Sigmoid colon (tissue), 7 donors: ENCODE data around the gene SPATA4. TPM values are rescaled to one million over a fixed set of nuclear protein-coding genes. Genes with fewer than 3 reads are reported as not detected.

Experiments used
- DNase-seq: peaks from one replicate; pipeline ENCODE4 v3.0.0-alpha.2; 2019
- H3K27ac ChIP-seq, 4 donors: fragments of 200-600 bp; sonication (generic); one replicate each; pipeline ENCODE4 v1.5.1; 2016 to 2019; ENCODE audit warnings: mild to moderate bottlenecking in 1 of 4
- H3K27me3 ChIP-seq, 3 donors: fragments of 200-600 bp; sonication (generic); one replicate each; pipeline ENCODE4 v1.5.1; 2019; ENCODE audit warnings: mild to moderate bottlenecking in 1 of 3
- H3K36me3 ChIP-seq, 4 donors: fragments of 200-600 bp; sonication (generic); one replicate each; pipeline ENCODE4 v1.5.1; 2016 to 2019
- H3K4me1 ChIP-seq, 4 donors: fragments of 200-600 bp; sonication (generic); one replicate each; pipeline ENCODE4 v1.5.1; 2017 to 2019
- H3K4me3 ChIP-seq, 4 donors: fragments of 200-600 bp; sonication (generic); one replicate each; pipeline ENCODE4 v1.5.1; 2017 to 2019; ENCODE audit warnings: mild to moderate bottlenecking in 2 of 4, moderate library complexity in 1 of 4
- H3K9me3 ChIP-seq, 4 donors: fragments of 200-600 bp in 3 of 4; sonication (generic) in 3 of 4; one replicate each; pipeline versions ENCODE4 v1.5.1 to v1.6.1; 2013 to 2019
- EP300 ChIP-seq, 4 donors: sonication (generic); formaldehyde crosslinking; IDR thresholded peaks; one replicate each; pipeline ENCODE4 v1.6.1; 2017; ENCODE audit warnings: antibody characterized with exemption in 4 of 4
- POLR2A ChIP-seq, 2 donors: fragments of 450-650 bp; IDR thresholded peaks; one replicate each; pipeline ENCODE4 v1.6.1; 2016; ENCODE audit warnings: antibody characterized with exemption in 2 of 2, mild to moderate bottlenecking in 2 of 2, moderate library complexity in 2 of 2
- POLR2AphosphoS5 ChIP-seq, 4 donors: sonication (generic); formaldehyde crosslinking; IDR thresholded peaks; one replicate each; pipeline ENCODE4 v1.6.1; 2017; ENCODE audit warnings: antibody characterized with exemption in 4 of 4
- WGBS, 2 donors: extraction: QIAGEN DNeasy Blood & Tissue Kit; methylation state at CpG; one replicate each; pipeline ENCODE4 v1.1.7; 2013; 5-methylcytosine and 5-hydroxymethylcytosine counted together
- intact Hi-C: fragments of 100-400 bp; cut with DNase I; formaldehyde crosslinking; loops from one replicate; pipeline ENCODE4 v1.15.1; 2023
- polyA plus RNA-seq, 3 donors: library from polyadenylated mRNA; stranded (reverse); fragments of 200-250 nt; gene quantifications; one replicate each; pipeline ENCODE4 v1.2.3, GENCODE V29; 2013
- total RNA-seq, 4 donors: library from RNA; depleted of rRNA; stranded (reverse); fragments of >200 nt; gene quantifications; one replicate each; pipeline ENCODE4 v1.1.0, GENCODE V29; 2016
- TF ChIP-seq, protein P1 (sequence below), 4 experiments: fragments of 450-650 bp in 3 of 4; fragments of 200-600 bp in 1 of 4; IDR thresholded peaks; one replicate each; pipeline ENCODE4 v1.5.1; 2016 to 2019; ENCODE audit warnings: antibody characterized with exemption in 4 of 4, mild to moderate bottlenecking in 3 of 4, moderate library complexity in 2 of 4
- donor health status: healthy with polysubstance abuse.
- donor health status: Bipolar disorder and iron deficiency.
- donor health status: healthy.

The SPATA4 gene
- total and polyA plus RNA-seq, 7 donors: 0.36 to 2.8 (median 0.54) TPM; not detected in 4

- intact Hi-C loops: no loop called here
- no peaks in the 10 kb centered on the region for H3K36me3 ChIP-seq
- TF ChIP-seq EP300 (IDR thresholded peaks at IDR 0.05) (no peak), POLR2A (IDR thresholded peaks at IDR 0.05) (no peak), POLR2AphosphoS5 (IDR thresholded peaks at IDR 0.05) (no peak)
- TF ChIP-seq, protein P1, sequence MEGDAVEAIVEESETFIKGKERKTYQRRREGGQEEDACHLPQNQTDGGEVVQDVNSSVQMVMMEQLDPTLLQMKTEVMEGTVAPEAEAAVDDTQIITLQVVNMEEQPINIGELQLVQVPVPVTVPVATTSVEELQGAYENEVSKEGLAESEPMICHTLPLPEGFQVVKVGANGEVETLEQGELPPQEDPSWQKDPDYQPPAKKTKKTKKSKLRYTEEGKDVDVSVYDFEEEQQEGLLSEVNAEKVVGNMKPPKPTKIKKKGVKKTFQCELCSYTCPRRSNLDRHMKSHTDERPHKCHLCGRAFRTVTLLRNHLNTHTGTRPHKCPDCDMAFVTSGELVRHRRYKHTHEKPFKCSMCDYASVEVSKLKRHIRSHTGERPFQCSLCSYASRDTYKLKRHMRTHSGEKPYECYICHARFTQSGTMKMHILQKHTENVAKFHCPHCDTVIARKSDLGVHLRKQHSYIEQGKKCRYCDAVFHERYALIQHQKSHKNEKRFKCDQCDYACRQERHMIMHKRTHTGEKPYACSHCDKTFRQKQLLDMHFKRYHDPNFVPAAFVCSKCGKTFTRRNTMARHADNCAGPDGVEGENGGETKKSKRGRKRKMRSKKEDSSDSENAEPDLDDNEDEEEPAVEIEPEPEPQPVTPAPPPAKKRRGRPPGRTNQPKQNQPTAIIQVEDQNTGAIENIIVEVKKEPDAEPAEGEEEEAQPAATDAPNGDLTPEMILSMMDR (IDR thresholded peaks at IDR 0.05): no peak
- H3K27ac ChIP-seq: no peak overlapping the region
- H3K9me3 ChIP-seq: no peaks in the 10 kb centered on the region
- DNase-seq: no peak
- H3K4me3 ChIP-seq: no peak overlapping the region
- no peaks in the 10 kb centered on the region for H3K4me1 ChIP-seq
- H3K27me3 ChIP-seq: no peaks in the 10 kb centered on the region
These were observed 55.9 kb downstream of the SPATA4 start for GRCh38 chr4:176139518-176139917.

DNA sequence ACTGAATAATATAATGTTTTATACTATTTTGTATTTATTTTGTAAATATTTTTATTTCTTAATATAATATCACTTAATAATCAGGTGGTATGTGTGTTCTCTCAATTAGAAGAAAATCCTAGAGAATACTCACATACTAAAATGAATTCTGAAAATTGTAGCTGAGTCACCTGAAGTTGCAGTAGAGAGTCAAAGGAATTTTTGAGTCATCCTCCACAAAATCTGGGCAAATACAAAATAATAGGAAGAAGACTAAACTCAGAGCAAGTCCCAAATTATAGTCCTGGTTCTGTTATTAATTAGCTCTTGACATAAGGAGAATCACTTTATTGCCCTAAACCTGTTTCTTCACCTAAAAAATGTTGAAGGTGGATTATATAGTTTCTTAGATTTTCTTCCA is 57.8 kb downstream of the SPATA4 start:
- H3K36me3 ChIP-seq: no peaks in the 10 kb centered on the region
- H3K4me1 ChIP-seq: no peaks in the 10 kb centered on the region
- no peaks in the 10 kb centered on the region for H3K27me3 ChIP-seq
- DNase-seq: no peak
- H3K9me3 ChIP-seq: no peaks in the 10 kb centered on the region
- TF ChIP-seq POLR2AphosphoS5 (IDR thresholded peaks at IDR 0.05) (no peak), EP300 (IDR thresholded peaks at IDR 0.05) (no peak), POLR2A (IDR thresholded peaks at IDR 0.05) (no peak)
- TF ChIP-seq, protein P1 (IDR thresholded peaks at IDR 0.05): no peak
- no peak overlapping the region for H3K4me3 ChIP-seq
- intact Hi-C loops: no loop called here
- no peak overlapping the region for H3K27ac ChIP-seq

- WGBS, 2 donors: 69 to 74% methylated on average over 2 of the region's 2 CpGs
- Histone ChIP-seq H3K27me3 (no peaks in the 10 kb centered on the region), H3K4me3 (no peak overlapping the region), H3K27ac (no peak overlapping the region), H3K4me1 (no peaks in the 10 kb centered on the region), H3K36me3 (no peaks in the 10 kb centered on the region), H3K9me3 (no peaks in the 10 kb centered on the region)
- TF ChIP-seq, protein P1 (IDR thresholded peaks at IDR 0.05): no peak
- TF ChIP-seq POLR2AphosphoS5 (IDR thresholded peaks at IDR 0.05) (no peak), POLR2A (IDR thresholded peaks at IDR 0.05) (no peak), EP300 (IDR thresholded peaks at IDR 0.05) (no peak)
- intact Hi-C loops: no loop called here
- no peak for DNase-seq
These were observed 60.7 kb downstream of the SPATA4 start for GRCh38 chr4:176134670-176135069.

Other genes with a start within 250 kb of the SPATA4 start
- gene WDR17, start 129.7 kb downstream of the SPATA4 start, total RNA-seq: 10 to 100 TPM in 1 of 4 donors, 1 to 10 TPM in 3; 4.8 to 11.0 (median 6.8) TPM
- gene WDR17, start 129.7 kb downstream of the SPATA4 start, polyA plus RNA-seq: under 1 TPM in 1 of 3 donors, not detected in 2; 0.63 TPM
- gene ASB5, start 73.6 kb upstream of the SPATA4 start, total RNA-seq: 10 to 100 TPM; 14.3 to 69.2 (median 56.3) TPM
- 1 to 10 TPM in 1 of 3 donors, under 1 TPM in 1, not detected in 1; 0.29 to 1.8 TPM for gene ASB5, start 73.6 kb upstream of the SPATA4 start, polyA plus RNA-seq
- gene SPCS3, start 124.4 kb upstream of the SPATA4 start, total RNA-seq: 100 to 1,000 TPM in 2 of 4 donors, 10 to 100 TPM in 2; 80.9 to 119 (median 107) TPM
- 10 to 100 TPM in 2 of 3 donors, 1 to 10 TPM in 1; 6.6 to 36.5 (median 11.1) TPM for gene SPCS3, start 124.4 kb upstream of the SPATA4 start, polyA plus RNA-seq